ENCODE results near the gene IL6ST. TPM values are rescaled to one million over a fixed set of nuclear protein-coding genes. Genes with fewer than 3 reads are reported as not detected.
"Not testable (repeated sequence)": the region's sequence is repeated elsewhere in the genome, so short reads cannot be mapped to it uniquely, and the experiment has no call there.

IL6ST gene
- total RNA-seq, 1 donor = 557 TPM

- no peak for DNase-seq (ENCODE audit: low read depth)
- no peak for TF ChIP-seq CTCF (IDR thresholded peaks at IDR 0.05; ENCODE audit: insufficient read depth, low read depth, low read length)
- H3K4me3 ChIP-seq (ENCODE audit: low read depth, low read length) = no peak overlapping the region
Measured at GRCh38 chr5:55959208-55959607, 35.6 kb downstream of the IL6ST start.

- DNase-seq (ENCODE audit: low read depth) = not testable (repeated sequence)
Measured at GRCh38 chr5:55941154-55941553, 53.6 kb downstream of the IL6ST start.

GRCh38 chr5:55937598-55937997 lies 57.2 kb downstream of the IL6ST start:
- H3K4me3 ChIP-seq (ENCODE audit: low read depth, low read length); DNase-seq (ENCODE audit: low read depth): not testable (repeated sequence)

More at GRCh38 chr5:55941154-55941553, 53.6 kb downstream of the IL6ST start:
- H3K4me3 ChIP-seq (ENCODE audit: low read depth, low read length) = not testable (repeated sequence)

- peak; percentile 89 for DNase-seq (ENCODE audit: low read depth)
- peak; percentile 92 for TF ChIP-seq CTCF (IDR thresholded peaks at IDR 0.05; ENCODE audit: insufficient read depth, low read depth, low read length)
- H3K4me3 ChIP-seq (ENCODE audit: low read depth, low read length) = no peak overlapping the region
Measured at GRCh38 chr5:55936100-55936693, 58.6 kb downstream of the IL6ST start.

DNA sequence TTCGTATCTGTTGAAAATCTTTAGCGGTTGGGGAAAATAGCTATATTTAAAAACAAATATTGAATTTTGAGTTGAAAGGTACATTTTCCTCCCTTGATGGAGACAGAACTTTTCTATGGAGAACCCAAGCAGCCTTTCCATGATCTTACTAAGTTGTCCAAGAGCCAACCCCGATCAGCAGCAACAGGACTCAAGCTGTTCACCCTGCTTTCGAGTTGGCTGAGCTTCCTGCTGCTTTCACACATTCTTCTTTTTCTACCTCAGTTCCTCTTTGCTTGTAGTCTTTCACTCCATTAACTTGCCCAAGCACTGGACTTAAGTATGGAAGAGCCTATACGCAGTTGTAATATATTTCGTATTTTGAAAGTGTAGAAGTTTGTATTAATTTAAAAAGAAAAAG lies 59.4 kb downstream of the IL6ST start:
- no peak for TF ChIP-seq CTCF (IDR thresholded peaks at IDR 0.05; ENCODE audit: insufficient read depth, low read depth, low read length)
- no peak for DNase-seq (ENCODE audit: low read depth)
- no peak overlapping the region for H3K4me3 ChIP-seq (ENCODE audit: low read depth, low read length)

DNA sequence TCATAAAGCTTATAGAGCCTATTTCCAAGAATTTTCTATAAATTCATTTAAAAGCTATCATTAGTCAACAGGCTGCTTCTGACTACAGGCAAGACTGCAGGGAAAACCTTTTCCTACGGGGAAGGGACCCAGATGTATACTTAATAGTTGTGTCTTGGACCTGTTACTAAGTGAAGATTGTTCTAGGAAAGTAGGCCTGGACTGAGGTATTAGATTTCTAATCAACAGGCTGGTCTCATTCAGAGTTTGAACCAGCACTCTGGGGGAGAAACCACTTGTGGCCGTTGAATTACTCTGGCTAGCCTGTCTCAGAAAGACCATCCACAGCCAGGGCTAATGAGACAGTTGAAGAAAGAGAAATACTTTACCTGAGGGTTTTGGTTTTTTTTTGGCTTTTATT lies 60.0 kb downstream of the IL6ST start:
- no peak overlapping the region for H3K4me3 ChIP-seq (ENCODE audit: low read depth, low read length)
- no peak for TF ChIP-seq CTCF (IDR thresholded peaks at IDR 0.05; ENCODE audit: insufficient read depth, low read depth, low read length)
- DNase-seq (ENCODE audit: low read depth) = no peak

DNA sequence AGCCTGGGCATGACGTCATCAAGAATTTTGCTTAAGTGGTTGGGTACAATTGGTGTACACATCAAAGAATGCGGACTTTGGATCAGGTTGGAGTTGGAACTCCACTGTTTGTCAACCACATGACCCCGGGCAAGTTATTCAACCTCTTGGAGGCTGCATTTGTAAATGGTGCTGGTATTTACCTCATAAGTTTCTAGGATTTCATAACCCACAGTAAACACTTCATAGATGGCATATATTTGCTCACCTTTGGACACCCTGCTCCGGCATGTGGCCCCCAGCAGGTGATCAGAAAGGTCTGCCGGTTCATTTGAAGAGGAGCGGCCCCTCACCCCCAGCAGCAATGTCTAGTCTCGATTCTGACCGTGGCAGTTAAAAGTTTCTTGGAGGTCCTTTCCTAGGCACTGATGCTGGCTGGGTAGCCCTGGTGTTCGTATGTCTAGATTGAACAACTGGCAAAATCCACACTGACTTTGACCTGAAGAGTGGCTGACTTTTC lies 60.6 kb downstream of the IL6ST start:
- no peak for TF ChIP-seq CTCF (IDR thresholded peaks at IDR 0.05; ENCODE audit: insufficient read depth, low read depth, low read length)
- peak; percentile 41 for DNase-seq (ENCODE audit: low read depth)
- no peak overlapping the region for H3K4me3 ChIP-seq (ENCODE audit: low read depth, low read length)

GRCh38 chr5:55933377-55934114 lies 61.2 kb downstream of the IL6ST start:
- no peak for TF ChIP-seq CTCF (IDR thresholded peaks at IDR 0.05; ENCODE audit: insufficient read depth, low read depth, low read length)
- DNase-seq (ENCODE audit: low read depth) = peak; percentile 27
- H3K4me3 ChIP-seq (ENCODE audit: low read depth, low read length) = no peak overlapping the region
